HEK293T (cell line): ENCODE measurements around the gene STT3B.

Experiments
- CTCF ChIA-PET: fragments of 350-600 bp; formaldehyde crosslinking; extraction: SDS; loops from one replicate; lab custom pipeline; 2021; ENCODE audit warnings: antibody characterized with exemption, inconsistent platforms; lab: Yijun Ruan, JAX
- POLR2A ChIA-PET: fragments of 350-600 bp; formaldehyde crosslinking; extraction: SDS; loops from one replicate; lab custom pipeline; 2020; ENCODE audit warnings: antibody characterized with exemption, inconsistent platforms; lab: Yijun Ruan, JAX
- DNase-seq: peaks from one replicate; pipeline ENCODE4 v3.0.0; 2012; ENCODE audit warnings: mixed read lengths; ENCODE audit errors: extremely low spot score
- ARNT ChIP-seq: fragments of 450-650 bp; IDR thresholded peaks from 2 replicates; pipeline ENCODE4 v1.6.1; 2017; ENCODE audit warnings: mild to moderate bottlenecking
- BHLHE40 ChIP-seq: fragments of 450-650 bp; IDR thresholded peaks from 2 replicates; pipeline ENCODE4 v1.6.1; 2016; ENCODE audit warnings: mild to moderate bottlenecking, moderate library complexity, borderline replicate concordance
- CTBP1 ChIP-seq: fragments of 450-650 bp; IDR thresholded peaks from 2 replicates; pipeline ENCODE4 v1.6.1; 2016; ENCODE audit warnings: borderline replicate concordance
- ELF4 ChIP-seq: fragments of 450-650 bp; IDR thresholded peaks from 2 replicates; pipeline ENCODE4 v1.6.1; 2017; ENCODE audit warnings: antibody characterized with exemption
- FOXA1 ChIP-seq: fragments of 450-650 bp; IDR thresholded peaks from 2 replicates; pipeline ENCODE4 v1.6.1; 2016; ENCODE audit warnings: mild to moderate bottlenecking
- FOXK2 ChIP-seq: fragments of 450-650 bp; IDR thresholded peaks from 2 replicates; pipeline ENCODE4 v1.6.1; 2016; ENCODE audit warnings: mild to moderate bottlenecking
- FOXM1 ChIP-seq: fragments of 450-650 bp; IDR thresholded peaks from 2 replicates; pipeline ENCODE4 v1.6.1; 2017; ENCODE audit warnings: mild to moderate bottlenecking, borderline replicate concordance
- HDGF ChIP-seq: fragments of 450-650 bp; IDR thresholded peaks from 2 replicates; pipeline ENCODE4 v1.6.1; 2017; ENCODE audit warnings: antibody characterized with exemption, borderline replicate concordance
- L3MBTL2 ChIP-seq: fragments of 450-650 bp; conservative IDR thresholded peaks from 2 replicates; pipeline ENCODE4 v1.6.1; 2016; ENCODE audit warnings: mild to moderate bottlenecking
- LEF1 ChIP-seq: fragments of 450-650 bp; IDR thresholded peaks from 2 replicates; pipeline ENCODE4 v1.6.1; 2017; ENCODE audit warnings: mild to moderate bottlenecking, borderline replicate concordance
- NFRKB ChIP-seq: fragments of 450-650 bp; IDR thresholded peaks from 2 replicates; pipeline ENCODE4 v1.6.1; 2016; ENCODE audit warnings: mild to moderate bottlenecking, moderate library complexity
- PKNOX1 ChIP-seq: fragments of 450-650 bp; IDR thresholded peaks from 2 replicates; pipeline ENCODE4 v1.6.1; 2016
- SP1 ChIP-seq: fragments of 450-650 bp; IDR thresholded peaks from 2 replicates; pipeline ENCODE4 v1.6.1; 2017
- SUZ12 ChIP-seq: fragments of 450-650 bp; IDR thresholded peaks from 2 replicates; pipeline ENCODE4 v1.6.1; 2016; ENCODE audit warnings: mild to moderate bottlenecking
- TARDBP ChIP-seq: fragments of 450-650 bp; IDR thresholded peaks from 2 replicates; pipeline ENCODE4 v1.6.1; 2016
- ZNF384 ChIP-seq: fragments of 450-650 bp; IDR thresholded peaks from 2 replicates; pipeline ENCODE4 v1.6.1; 2016

STT3B gene

GRCh38 chr3:31559872-31560534, 27.3 kb downstream of the STT3B start:
- TF ChIP-seq PKNOX1 (no peak), HDGF (no peak)
- no peak for DNase-seq
- ChIA-PET POLR2A (no interaction called here), CTCF (no interaction called here)

- no peak for DNase-seq
- no peak for TF ChIP-seq PKNOX1
- no peak for TF ChIP-seq TARDBP
- no peak for TF ChIP-seq LEF1
- TF ChIP-seq ELF4 = no peak
- no peak for TF ChIP-seq HDGF
- no peak for TF ChIP-seq ZNF384
- no peak for TF ChIP-seq SP1
- no peak for TF ChIP-seq FOXA1
- TF ChIP-seq FOXM1 = no peak
- TF ChIP-seq NFRKB = no peak
- TF ChIP-seq ARNT = no peak
- TF ChIP-seq CTBP1 = no peak
- TF ChIP-seq BHLHE40 = no peak
- no peak for TF ChIP-seq L3MBTL2
- no peak for TF ChIP-seq FOXK2
- no peak for TF ChIP-seq SUZ12
- ChIA-PET CTCF (no interaction called here), POLR2A (interaction anchor here (1.3 kb wide), 1 partner anchor 30 kb away, joined by 5 read pairs; the partner anchor contains the start of gene STT3B)
Measured at GRCh38 chr3:31561891-31562290, 29.2 kb downstream of the STT3B start.

GRCh38 chr3:31562525-31562924, 29.8 kb downstream of the STT3B start:
- peak; percentile 18 for DNase-seq
- no peak for TF ChIP-seq ARNT
- no peak for TF ChIP-seq NFRKB
- TF ChIP-seq BHLHE40 = no peak
- no peak for TF ChIP-seq FOXM1
- TF ChIP-seq SUZ12 = no peak
- no peak for TF ChIP-seq CTBP1
- POLR2A ChIA-PET = interaction anchor here (1.3 kb wide), 1 partner anchor 30 kb away, joined by 5 read pairs; the partner anchor contains the start of gene STT3B
- CTCF ChIA-PET = interaction anchor here (0.6 kb wide), 1 partner anchor 181 kb away, joined by 3 read pairs; no protein-coding TSS in a partner anchor

GRCh38 chr3:31565288-31565687, 32.6 kb downstream of the STT3B start:
- POLR2A ChIA-PET = interaction anchor here (0.6 kb wide), 1 partner anchor 33 kb away, joined by 3 read pairs; the partner anchor contains the start of gene STT3B
- CTCF ChIA-PET = interaction anchor here (0.9 kb wide), 1 partner anchor 139 kb away, joined by 3 read pairs; no protein-coding TSS in a partner anchor
- DNase-seq = no peak
- TF ChIP-seq BHLHE40 (no peak), HDGF (no peak), L3MBTL2 (no peak), FOXM1 (no peak), ARNT (no peak), ELF4 (no peak), NFRKB (no peak), FOXA1 (no peak), CTBP1 (no peak), TARDBP (no peak), SP1 (no peak), FOXK2 (no peak), LEF1 (no peak), SUZ12 (no peak), PKNOX1 (no peak), ZNF384 (no peak)

- TF ChIP-seq HDGF (no peak), FOXM1 (no peak), CTBP1 (no peak), ELF4 (no peak), NFRKB (no peak), ARNT (no peak), SP1 (no peak)
- ChIA-PET POLR2A (no interaction called here), CTCF (interaction anchor here (1.0 kb wide), 1 partner anchor 9 kb away, joined by 3 read pairs; no protein-coding TSS in a partner anchor)
- DNase-seq = peak; percentile 49
Measured at GRCh38 chr3:31567036-31567435, 34.3 kb downstream of the STT3B start.

- TF ChIP-seq ELF4 (no peak), LEF1 (no peak), TARDBP (no peak), HDGF (no peak), NFRKB (no peak), PKNOX1 (no peak), SP1 (no peak), ARNT (no peak)
- DNase-seq = no peak
- CTCF ChIA-PET = interaction anchor here (0.6 kb wide), 1 partner anchor 929 kb away, joined by 3 read pairs; no protein-coding TSS in a partner anchor
- POLR2A ChIA-PET = interaction anchor here (1.1 kb wide), 1 partner anchor 36 kb away, joined by 3 read pairs; the partner anchor contains the start of gene STT3B
Measured at GRCh38 chr3:31568649-31569048, 35.9 kb downstream of the STT3B start.
